Colonic mucosa (tissue), 4 donors: Measurements from ENCODE around the gene FAM221B. TPM values are rescaled to one million over a fixed set of nuclear protein-coding genes. Genes with fewer than 3 reads are reported as not detected.

ENCODE experiments used
- DNase-seq: peaks from one replicate; pipeline ENCODE4 v3.0.0-alpha.2; 2020
- H3K27ac ChIP-seq: fragments of 200-600 bp; one replicate; pipeline ENCODE4 v1.8.0; 2021
- H3K27me3 ChIP-seq: fragments of 200-600 bp; one replicate; pipeline ENCODE4 v1.8.0; 2021
- H3K36me3 ChIP-seq: fragments of 200-600 bp; one replicate; pipeline ENCODE4 v1.8.0; 2021
- H3K4me1 ChIP-seq: fragments of 200-600 bp; one replicate; pipeline ENCODE4 v1.8.0; 2021; ENCODE audit warnings: mild to moderate bottlenecking
- H3K4me3 ChIP-seq: fragments of 200-600 bp; one replicate; pipeline ENCODE4 v1.8.0; 2021
- H3K9ac ChIP-seq, 2 donors: one replicate each; pipeline ENCODE4 v1.7.0; 2013; ENCODE audit warnings: control low read depth in 2 of 2, low read depth in 2 of 2, low read length in 2 of 2
- H3K9me3 ChIP-seq: fragments of 200-600 bp; one replicate; pipeline ENCODE4 v1.8.0; 2021
- intact Hi-C: fragments of 100-400 bp; cut with DNase I; formaldehyde crosslinking; loops from one replicate; pipeline ENCODE4 v1.14.1; 2022
- total RNA-seq, 2 donors: library from RNA; stranded (reverse); fragmentation: NEBNext Ultra II Directional in 1 of 2; extraction: Animal tissue kit (Norgen Biotek cat#: 25700) in 1 of 2; gene quantifications; one replicate each; pipeline ENCODE4 v1.2.1, GENCODE V29; 2021
- TF ChIP-seq, protein P1 (sequence below): fragments of 200-600 bp; IDR thresholded peaks from one replicate; pipeline ENCODE4 v1.8.0; 2022; ENCODE audit warnings: antibody characterized with exemption, mild to moderate bottlenecking
- donor health status: healthy.
- donor health status: DM: no; HTN: no; CAD: no.
- donor health status: DM: no; HTN: no; CAD: no.

The FAM221B gene, protein sequence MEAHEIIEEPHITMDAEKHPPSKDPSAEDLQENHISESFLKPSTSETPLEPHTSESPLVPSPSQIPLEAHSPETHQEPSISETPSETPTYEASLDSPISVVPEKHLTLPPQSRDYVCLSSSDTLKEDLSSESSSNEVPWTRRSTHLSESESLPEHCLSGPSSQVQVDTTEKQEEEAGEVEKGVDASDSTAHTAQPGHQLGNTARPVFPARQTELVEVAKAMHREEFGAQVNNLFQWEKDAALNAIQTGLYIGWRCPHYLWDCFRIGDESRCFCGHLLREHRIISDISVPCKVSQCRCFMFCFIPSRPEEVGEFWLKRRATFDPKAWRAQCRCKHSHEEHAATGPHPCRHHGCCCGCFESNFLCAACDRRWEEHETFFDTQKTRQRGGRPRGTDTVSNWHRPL
- total RNA-seq, result under 1 TPM in 1 of 2 donors, not detected in 1; 0.05 TPM

DNA sequence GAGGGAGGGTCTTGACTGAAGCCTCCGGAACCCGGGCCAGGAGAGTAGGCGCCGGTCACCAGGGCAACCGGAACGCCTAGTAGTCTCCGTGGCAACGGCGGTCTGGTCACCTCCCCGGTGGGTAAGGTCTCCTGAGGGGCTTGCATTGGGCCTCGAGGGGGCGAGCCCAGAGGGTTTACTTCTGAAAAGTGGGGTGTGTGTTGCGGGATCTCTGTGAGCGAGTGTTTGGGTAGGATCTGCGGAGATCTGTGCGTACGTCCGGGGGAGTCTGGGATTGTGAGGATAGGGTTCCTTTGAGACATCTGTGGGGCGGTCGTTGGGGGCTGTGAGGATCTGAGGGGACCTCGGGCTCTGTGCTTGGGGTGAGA lies at the start of gene FAM221B:
Gene FAM221B (minus strand): TSS at position 17 of the 368 bp plus-strand sequence. CDS start 2,571 bp downstream, outside the sequence.
- Histone ChIP-seq H3K9ac (peak within 1 kb of the TSS; percentile 84 to 89), H3K9me3 (no peaks in the 10 kb centered on the region), H3K4me1 (peaks cover 8% of the 10 kb centered on the region), H3K27me3 (no peaks in the 10 kb centered on the region), H3K36me3 (no peaks in the 10 kb centered on the region), H3K4me3 (peak within 1 kb of the TSS; percentile 64), H3K27ac (peak within 1 kb of the TSS; percentile 88)
- intact Hi-C loops, result no loop called here
- DNase-seq, result peak; percentile 52
- TF ChIP-seq, protein P1, sequence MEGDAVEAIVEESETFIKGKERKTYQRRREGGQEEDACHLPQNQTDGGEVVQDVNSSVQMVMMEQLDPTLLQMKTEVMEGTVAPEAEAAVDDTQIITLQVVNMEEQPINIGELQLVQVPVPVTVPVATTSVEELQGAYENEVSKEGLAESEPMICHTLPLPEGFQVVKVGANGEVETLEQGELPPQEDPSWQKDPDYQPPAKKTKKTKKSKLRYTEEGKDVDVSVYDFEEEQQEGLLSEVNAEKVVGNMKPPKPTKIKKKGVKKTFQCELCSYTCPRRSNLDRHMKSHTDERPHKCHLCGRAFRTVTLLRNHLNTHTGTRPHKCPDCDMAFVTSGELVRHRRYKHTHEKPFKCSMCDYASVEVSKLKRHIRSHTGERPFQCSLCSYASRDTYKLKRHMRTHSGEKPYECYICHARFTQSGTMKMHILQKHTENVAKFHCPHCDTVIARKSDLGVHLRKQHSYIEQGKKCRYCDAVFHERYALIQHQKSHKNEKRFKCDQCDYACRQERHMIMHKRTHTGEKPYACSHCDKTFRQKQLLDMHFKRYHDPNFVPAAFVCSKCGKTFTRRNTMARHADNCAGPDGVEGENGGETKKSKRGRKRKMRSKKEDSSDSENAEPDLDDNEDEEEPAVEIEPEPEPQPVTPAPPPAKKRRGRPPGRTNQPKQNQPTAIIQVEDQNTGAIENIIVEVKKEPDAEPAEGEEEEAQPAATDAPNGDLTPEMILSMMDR, result no peak

DNA sequence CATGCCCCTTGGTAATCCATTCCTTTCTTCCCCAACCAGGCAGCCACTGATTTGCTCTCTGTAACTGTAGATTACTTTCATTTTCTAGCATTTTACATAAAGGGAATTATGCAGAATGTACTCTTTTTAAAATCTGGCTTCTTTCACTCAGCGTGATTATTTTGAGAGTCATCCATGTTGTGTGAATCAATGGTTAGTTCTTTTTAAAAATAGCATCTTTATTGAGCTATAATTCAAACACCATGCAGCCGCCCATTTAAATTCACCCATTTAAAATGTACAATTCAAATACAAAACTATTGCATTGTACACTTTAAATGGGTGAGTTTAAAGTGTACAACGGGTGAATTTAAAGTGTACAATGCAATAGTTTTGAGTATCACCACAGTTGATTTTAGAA lies 44.0 kb upstream of the FAM221B start:
- Histone ChIP-seq H3K27ac (no peak overlapping the region), H3K27me3 (no peaks in the 10 kb centered on the region), H3K36me3 (no peaks in the 10 kb centered on the region), H3K4me1 (no peaks in the 10 kb centered on the region), H3K9me3 (no peaks in the 10 kb centered on the region), H3K9ac (no peak overlapping the region), H3K4me3 (no peak overlapping the region)
- TF ChIP-seq, protein P1, result no peak
- intact Hi-C loops, result no loop called here
- DNase-seq, result no peak

DNA sequence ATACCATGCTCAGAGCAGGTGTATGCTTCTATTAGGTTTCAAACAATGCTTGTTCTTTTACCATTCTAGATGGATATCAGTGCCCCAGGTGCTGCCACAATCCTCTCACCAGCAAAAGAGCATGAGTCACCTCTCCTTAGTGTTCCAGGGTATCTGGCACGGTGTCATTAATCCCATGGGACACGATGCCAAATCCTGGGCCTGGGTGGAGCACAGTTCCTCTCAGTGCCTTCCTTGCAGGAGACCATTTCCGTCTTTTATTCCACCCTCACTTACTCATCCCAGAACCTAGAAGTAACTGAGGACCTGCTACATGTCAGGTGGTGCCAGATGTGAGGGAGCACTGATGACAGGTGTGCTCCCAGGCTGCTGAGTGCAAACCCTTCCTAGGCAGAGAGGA lies 43.0 kb upstream of the FAM221B start:
- H3K4me3 ChIP-seq, result no peak overlapping the region
- no peaks in the 10 kb centered on the region for H3K36me3 ChIP-seq
- no peaks in the 10 kb centered on the region for H3K9me3 ChIP-seq
- H3K4me1 ChIP-seq, result no peaks in the 10 kb centered on the region
- no peak overlapping the region for H3K9ac ChIP-seq
- H3K27ac ChIP-seq, result no peak overlapping the region
- no peaks in the 10 kb centered on the region for H3K27me3 ChIP-seq
- intact Hi-C loops, result no loop called here
- DNase-seq, result no peak
- TF ChIP-seq, protein P1, result no peak

DNA sequence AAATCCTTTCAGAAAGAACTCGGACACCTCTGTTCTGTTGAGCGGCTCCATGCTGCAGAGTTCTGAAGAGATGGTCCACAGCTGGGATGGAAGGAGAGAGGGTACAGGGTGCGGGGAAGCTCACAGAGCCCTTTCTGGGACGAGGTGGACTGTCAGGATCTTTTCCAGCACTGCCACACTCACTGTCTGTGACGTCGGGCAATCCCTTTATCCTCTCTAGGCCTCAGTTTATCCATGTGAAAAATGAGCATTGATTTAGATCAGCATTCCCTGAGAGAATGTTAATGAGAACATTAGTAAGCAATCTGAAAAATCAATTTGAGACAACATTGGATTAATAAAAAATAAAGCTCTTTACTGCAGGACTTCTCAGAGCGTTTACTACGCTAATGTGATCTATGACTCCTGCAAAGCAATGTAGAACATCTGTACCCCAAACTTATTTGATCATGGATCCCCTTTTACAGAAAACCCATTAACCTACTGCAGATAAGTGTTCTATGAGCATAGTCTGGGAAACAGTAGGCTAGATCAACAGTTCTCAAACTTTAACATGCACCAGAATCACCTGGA lies 41.9 kb upstream of the FAM221B start, which contains the start of gene OR13J1:
Gene OR13J1 (minus strand): TSS at position 51 of the 573 bp plus-strand sequence. CDS start 0 bp downstream, at position 51.
- H3K9ac ChIP-seq, result no peak within 1 kb of the TSS
- DNase-seq, result no peak
- no peaks in the 10 kb centered on the region for H3K9me3 ChIP-seq
- no peaks in the 10 kb centered on the region for H3K36me3 ChIP-seq
- no peaks in the 10 kb centered on the region for H3K27me3 ChIP-seq
- TF ChIP-seq, protein P1, result no peak
- H3K27ac ChIP-seq, result no peak within 1 kb of the TSS
- no peak within 1 kb of the TSS for H3K4me3 ChIP-seq
- intact Hi-C loops, result no loop called here
- no peaks in the 10 kb centered on the region for H3K4me1 ChIP-seq

DNA sequence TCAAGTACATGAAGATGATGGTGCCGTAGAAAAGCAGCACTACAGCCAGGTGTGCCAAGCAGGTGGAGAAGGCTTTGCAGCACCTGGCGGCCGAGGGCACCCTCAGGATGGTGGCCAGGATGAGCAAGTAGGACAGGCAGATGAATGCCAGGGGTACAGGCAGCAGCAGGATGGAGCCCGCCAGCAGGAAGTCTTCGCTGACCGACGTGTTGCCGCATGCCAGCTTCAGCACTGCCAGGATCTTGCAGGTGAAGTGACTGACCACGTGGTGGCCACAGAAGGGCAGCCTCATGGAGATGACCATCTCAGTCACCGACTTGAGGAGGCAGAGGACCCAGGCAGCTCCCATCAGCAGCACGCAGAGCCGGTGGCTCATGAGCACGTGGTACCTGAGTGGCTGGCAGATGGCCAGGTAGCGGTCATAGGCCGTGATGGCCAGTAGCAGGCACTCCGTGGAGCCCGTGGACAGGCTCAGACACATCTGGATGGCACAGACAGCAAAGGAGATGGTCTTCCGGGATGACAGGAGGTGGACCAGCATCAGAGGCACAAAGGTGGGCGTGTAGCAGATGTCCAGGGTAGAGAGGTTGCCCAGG lies 41.2 kb upstream of the FAM221B start:
- no peak overlapping the region for H3K4me3 ChIP-seq
- DNase-seq, result no peak
- H3K4me1 ChIP-seq, result no peaks in the 10 kb centered on the region
- TF ChIP-seq, protein P1, result no peak
- H3K9ac ChIP-seq, result no peak overlapping the region
- H3K27me3 ChIP-seq, result no peaks in the 10 kb centered on the region
- H3K9me3 ChIP-seq, result no peaks in the 10 kb centered on the region
- H3K27ac ChIP-seq, result no peak overlapping the region
- H3K36me3 ChIP-seq, result no peaks in the 10 kb centered on the region
- intact Hi-C loops, result no loop called here
